CD4-positive, alpha-beta T cell treated with Interleukin-17A for 1 hour (primary cell): Measurements from ENCODE around the gene WDR82.
A peak's percentile ranks its signal among the peaks of the same experiment; 100 is the strongest.

ENCODE experiments used
- DNase-seq: peaks from one replicate; pipeline ENCODE4 v3.0.0-alpha.2; 2020

Gene WDR82

DNA sequence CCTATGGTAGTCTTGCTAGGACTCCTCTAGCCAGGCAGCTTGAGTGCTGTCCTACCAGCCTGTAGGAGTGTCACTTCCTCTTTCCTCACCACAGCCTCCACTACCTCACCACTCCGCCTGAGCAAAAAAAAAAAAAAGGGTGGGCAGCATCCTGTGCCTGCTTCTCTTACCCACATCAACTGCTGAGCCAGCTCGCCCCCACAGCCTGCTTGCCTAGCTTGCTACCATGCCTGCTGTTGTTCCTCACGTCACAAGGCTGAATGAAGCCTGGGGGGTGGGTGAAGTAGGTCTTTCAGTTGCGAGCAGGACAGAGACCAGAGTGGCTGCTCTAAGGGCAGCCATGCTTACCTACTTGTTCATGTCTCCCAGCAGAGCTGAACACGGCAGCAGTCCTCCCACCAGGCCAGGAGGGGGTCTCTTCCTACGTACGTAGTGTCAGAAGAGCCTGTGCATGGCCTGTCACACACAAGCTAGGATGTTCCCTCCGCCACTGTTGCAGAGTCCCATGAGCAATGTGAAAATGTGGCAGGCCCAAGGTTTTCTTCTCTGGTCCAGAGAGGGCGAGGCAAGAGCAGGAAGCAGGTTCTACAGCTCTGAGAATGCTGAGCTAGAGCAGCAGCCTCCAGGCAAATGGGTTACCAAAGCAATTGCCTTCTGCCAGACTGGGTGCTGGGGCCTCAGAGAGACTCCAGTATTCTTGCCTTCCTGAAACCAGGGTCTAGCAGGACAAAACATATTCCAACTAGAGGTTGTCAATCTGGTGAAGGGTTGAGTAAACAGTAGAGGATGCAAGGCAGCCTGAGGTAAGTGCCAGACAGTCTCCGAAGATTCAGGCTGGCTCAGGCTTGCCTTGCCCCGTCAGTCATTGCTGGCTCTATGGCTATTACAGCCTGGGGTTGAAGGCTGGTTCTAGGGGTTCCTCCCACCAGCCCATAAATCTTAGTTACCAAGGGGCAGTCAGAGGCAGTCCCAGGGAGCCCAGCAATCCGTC is 24.8 kb downstream of the WDR82 start:
- DNase-seq, result peak; percentile 91

GRCh38 chr3:52250122-52250521 is 28.3 kb downstream of the WDR82 start:
- DNase-seq, result no peak

DNA sequence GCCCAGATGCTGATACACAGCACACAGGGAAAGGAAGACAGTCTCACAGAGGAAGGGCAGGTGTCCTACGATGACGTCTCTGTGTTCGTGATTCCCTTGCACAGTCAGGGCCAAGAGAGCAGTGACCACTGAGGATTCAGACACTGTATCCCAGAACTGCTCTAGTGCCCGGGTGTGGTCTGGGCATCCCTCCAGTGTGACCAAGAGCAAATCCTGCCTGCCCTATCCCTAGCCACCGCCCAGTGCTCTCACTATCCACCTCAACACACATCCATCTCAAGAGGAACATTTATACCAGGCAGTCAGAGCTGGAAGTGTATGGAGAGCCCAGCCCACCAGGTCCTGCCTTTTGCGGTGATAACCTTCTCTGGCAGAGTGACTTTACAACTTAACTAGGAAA is 28.8 kb downstream of the WDR82 start:
- DNase-seq, result no peak

- no peak for DNase-seq
Measured at GRCh38 chr3:52248816-52249547, 29.5 kb downstream of the WDR82 start.

DNA sequence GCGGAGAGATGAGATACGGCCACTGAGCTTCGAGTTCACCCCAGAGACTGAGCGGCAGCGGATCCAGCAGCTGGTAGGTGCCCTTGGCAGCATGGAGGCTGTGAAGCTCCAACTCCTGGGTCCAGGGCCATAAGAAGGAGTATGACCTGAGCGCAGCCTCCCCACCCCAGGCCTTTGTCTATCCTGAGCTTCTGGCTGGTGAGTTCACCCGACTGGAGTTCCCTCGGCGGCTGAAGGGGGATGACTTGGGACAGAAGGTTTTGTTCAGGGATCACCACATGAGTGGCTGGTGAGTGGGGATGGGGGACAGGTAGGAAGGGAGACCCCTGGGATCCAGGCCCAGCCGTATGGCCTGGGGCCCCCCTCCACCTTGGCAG is 30.3 kb downstream of the WDR82 start:
- DNase-seq, result no peak

GRCh38 chr3:52247409-52248164 is 30.9 kb downstream of the WDR82 start:
- no peak for DNase-seq

DNA sequence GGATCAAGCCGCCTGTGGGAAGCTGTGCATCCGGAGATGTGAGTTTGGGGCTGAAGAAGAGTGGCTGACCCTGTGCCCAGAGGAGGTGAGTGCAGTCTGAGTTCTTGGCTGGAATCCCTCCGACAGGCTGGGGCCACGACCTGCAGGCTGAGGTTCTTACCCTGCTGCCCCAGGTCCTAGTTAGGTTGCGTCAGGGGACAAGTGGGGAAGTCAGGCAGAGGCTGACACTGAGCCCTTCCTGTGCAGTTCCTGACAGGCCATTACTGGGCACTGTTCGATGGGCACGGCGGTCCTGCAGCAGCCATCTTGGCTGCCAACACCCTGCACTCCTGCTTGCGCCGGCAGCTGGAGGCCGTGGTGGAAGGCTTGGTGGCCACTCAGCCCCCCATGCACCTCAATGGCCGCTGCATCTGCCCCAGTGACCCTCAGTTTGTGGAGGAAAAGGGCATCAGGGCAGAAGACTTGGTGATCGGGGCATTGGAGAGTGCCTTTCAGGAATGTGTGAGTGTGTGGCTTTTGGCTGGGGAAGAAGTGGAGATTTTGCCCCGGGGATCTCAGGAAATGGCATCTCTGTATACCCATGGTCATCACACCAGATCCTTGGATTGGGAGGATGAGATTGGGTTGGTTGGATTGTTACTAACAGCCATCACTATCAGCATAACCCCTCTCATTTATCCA is 31.6 kb downstream of the WDR82 start:
- peak; percentile 36 for DNase-seq

- DNase-seq, result no peak
Measured at GRCh38 chr3:52246264-52246620, 32.2 kb downstream of the WDR82 start.

DNA sequence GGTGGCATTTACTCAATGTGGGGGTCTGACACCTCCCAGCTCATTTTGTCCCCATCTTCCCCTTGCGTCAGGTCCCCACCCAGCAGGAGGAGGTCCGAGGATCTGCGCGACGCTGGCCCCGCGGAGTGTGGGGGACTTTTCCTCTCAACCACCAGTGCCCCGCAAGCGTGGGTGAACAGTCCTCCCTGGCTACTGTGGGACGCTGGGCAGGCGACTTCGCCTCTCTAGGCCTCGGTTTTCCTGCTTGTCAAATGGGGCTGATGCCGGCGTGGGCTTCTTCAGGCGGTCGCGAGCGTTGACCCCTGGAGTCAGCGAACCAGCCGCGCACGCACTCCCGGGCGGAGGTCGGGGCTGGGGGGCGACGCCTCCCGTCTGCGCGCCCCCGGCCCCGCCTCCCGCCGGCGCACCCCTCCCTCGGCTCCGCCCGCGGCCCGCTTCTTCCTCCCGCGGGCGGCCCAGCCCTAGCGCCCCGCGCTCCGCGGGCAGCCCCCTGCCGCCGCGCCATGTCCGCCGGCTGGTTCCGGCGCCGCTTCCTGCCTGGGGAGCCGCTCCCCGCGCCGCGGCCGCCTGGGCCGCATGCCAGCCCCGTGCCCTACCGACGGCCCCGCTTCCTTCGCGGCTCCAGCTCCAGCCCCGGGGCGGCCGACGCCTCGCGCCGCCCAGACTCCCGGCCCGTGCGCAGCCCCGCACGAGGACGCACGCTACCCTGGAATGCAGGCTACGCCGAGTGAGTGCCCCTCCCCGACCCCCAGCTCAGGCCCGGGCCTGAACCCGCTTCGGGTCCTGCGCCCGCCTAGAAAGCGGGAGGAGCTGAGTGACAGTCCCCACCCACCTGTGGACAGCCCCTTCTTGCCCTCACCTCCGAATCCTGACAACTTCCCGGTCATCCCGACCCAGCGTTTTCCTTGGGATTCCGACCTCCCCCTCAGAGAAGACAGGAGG is 32.9 kb downstream of the WDR82 start, which contains the start of gene PPM1M:
TSS of gene PPM1M (plus strand) at position 438 of the 942 bp plus-strand sequence. CDS start at position 504, 66 bp downstream.
- DNase-seq, result peak; percentile 75

DNA sequence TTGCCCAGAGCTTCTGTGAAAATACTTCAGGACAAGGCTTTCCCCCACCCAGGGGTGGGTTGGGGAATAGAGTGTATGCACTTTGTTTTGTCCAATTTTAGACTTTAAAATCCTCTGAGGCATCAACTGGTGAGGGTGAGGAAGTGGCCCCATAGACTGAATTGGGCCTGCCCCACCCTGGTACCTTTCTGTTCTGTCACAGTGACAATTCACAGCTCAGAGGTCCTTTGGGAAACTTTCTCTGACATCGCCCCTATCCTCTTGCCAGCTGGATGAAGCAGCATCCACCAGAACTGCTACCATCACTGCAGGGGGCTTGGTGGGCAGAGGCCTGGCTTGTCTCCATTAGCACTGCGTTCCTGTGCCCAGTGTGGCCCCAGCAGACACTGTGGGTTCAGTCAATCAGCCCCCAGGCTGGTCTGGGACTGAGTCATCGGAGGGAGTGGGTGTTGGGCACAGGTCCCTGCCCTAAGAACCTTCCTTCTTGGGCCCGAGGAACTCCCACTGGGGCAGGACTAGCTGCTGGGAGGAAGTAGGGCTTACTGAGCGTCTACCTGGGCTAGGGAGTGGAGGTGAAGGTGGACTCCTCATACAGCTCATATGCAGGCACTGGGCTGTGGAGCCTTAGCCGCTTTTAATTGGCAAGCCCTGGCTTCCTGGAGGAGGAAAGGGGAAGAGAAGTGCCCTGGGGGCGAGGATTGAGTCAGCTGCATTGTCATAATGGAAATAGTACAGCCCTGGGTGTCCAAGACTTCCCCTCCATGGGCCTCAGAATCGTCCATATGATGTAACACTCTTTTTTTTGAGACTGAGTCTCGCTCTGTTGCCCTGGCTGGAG is 34.4 kb downstream of the WDR82 start:
- DNase-seq, result peak; percentile 44

- DNase-seq, result no peak
Measured at GRCh38 chr3:52242039-52242438, 36.4 kb downstream of the WDR82 start.

- peak; percentile 51 for DNase-seq
Measured at GRCh38 chr3:52240886-52241370, 37.5 kb downstream of the WDR82 start.

GRCh38 chr3:52240059-52240885 is 38.2 kb downstream of the WDR82 start:
- DNase-seq, result peak; percentile 68

DNA sequence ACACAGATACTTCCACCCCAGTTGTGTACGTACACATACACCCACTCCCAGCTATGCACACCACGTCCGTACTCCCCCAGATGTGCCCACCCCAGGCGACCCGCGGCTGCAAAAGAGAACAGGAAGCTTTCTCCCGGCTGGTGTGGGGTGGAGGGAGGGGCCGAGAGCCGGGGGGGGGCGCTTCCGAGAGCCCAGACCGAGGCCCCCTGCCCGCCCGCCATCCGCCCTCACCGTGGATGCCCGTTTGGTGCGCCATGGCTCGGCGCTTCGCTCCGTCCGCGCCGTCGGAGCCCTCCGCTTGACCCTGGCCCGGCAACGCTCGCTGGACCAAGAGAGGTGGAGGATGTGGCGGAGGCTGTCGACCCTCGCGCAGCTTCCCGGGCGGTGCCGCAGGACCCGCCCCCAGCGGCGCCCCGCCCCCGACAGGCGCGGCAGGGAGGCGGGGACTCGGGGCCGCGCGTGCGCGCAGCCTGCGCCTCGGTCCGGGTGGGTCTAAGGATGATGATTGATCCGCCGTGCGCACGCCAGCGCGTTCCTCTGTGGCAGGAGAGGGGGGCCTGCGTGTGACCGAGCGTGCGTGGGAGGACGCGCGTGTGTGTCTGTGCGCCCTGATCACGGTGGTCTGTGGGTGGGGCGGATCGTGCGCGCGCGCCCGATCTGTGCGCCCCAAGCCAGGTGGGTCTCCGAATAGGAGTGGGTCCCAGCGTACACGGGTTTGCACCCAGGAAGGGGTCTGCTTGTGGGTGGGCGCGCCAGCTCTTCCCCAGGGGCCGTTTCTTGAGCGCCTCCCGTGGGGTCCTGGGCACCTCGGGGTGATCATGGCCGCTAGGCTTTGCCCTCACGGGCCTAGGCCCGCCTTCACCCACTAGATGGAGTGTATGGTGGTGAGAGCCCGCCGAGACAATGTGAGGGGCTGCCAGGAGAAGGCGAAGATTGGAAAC is 39.4 kb downstream of the WDR82 start, which contains the start of gene TWF2:
TSS of gene TWF2 (minus strand) at position 398 of the 941 bp plus-strand sequence. CDS start at position 256, 142 bp downstream.
- DNase-seq, result peak; percentile 86

DNA sequence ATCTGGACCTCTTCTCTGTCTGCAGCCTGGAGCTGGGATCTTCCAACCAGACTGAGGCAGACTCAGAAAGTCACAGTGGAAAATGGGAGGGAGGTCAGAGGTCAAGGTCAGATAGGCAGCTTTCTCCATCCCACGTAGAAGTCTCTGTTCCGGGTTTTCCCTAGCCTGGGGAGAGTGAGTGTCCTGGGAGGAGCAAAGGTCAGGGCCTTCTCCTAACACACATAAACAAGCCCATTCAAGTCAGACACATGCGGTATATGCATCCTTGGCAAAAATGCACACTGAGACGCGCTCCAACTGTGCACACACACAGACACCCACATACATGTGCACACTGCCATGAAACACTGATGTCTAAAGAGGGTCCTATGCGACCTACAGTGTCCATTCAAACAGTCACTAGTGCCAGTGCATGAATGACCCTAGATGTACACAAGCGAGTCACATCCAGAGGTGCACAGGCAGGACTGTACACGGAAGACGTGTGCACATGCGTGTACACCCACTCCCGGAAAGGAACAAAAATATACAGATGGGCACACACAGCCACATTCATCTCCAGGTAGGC is 40.2 kb downstream of the WDR82 start:
- DNase-seq, result no peak

- DNase-seq, result no peak
Measured at GRCh38 chr3:52237657-52238172, 40.7 kb downstream of the WDR82 start.

- DNase-seq, result no peak
Measured at GRCh38 chr3:52237006-52237656, 41.3 kb downstream of the WDR82 start.
